H1 (cell line): Measurements from ENCODE around the gene TAS1R3. TPM values are rescaled to one million over a fixed set of nuclear protein-coding genes. Genes with fewer than 3 reads are reported as not detected.

ENCODE experiments used
- CTCF ChIA-PET: fragments of 300-600 bp; sonication (Branson Sonifier 250); formaldehyde crosslinking; loops from one replicate; lab custom pipeline; 2021; ENCODE audit not compliant: partially characterized antibody; lab: Charles Lee
- POLR2A ChIA-PET: fragments of 300-600 bp; sonication (Branson Sonifier 250); formaldehyde crosslinking; loops from one replicate; lab custom pipeline; 2021; ENCODE audit warnings: inconsistent platforms; ENCODE audit not compliant: partially characterized antibody; lab: Charles Lee
- DNase-seq, 2 experiments: peaks; one replicate each; pipeline versions ENCODE4 v3.0.0 to v3.0.0-alpha.2; 2010 to 2022; ENCODE audit warnings: low spot score in 2 of 2, low read depth in 1 of 2, mixed read lengths in 1 of 2
- FAIRE-seq: peaks from 2 replicates; lab custom pipeline; 2011; peaks lifted over from hg19 to GRCh38; lab: Jason Lieb, UNC
- H2AFZ ChIP-seq: 2 replicates; pipeline ENCODE4 v1.8.1; 2012; ENCODE audit warnings: low read length, inconsistent platforms
- H2AK5ac ChIP-seq: 2 replicates; pipeline ENCODE4 v1.6.1; 2013; ENCODE audit warnings: low read depth, low read length
- H2BK120ac ChIP-seq: replicated peaks from 2 replicates; pipeline ENCODE3; 2013; ENCODE audit warnings: low read depth, low read length, inconsistent platforms
- H2BK12ac ChIP-seq: 2 replicates; pipeline ENCODE4 v1.6.1; 2013; ENCODE audit warnings: low read depth, low read length
- H2BK15ac ChIP-seq: 2 replicates; pipeline ENCODE4 v1.6.1; 2013; ENCODE audit warnings: low read length
- H2BK20ac ChIP-seq: 2 replicates; pipeline ENCODE4 v1.6.1; 2013; ENCODE audit warnings: low read length
- H2BK5ac ChIP-seq: 2 replicates; pipeline ENCODE4 v1.6.1; 2013; ENCODE audit warnings: low read depth, low read length
- H3K14ac ChIP-seq: 2 replicates; pipeline ENCODE4 v1.6.1; 2013; ENCODE audit warnings: inconsistent platforms; ENCODE audit not compliant: insufficient read length
- H3K18ac ChIP-seq: 2 replicates; pipeline ENCODE4 v1.6.1; 2013; ENCODE audit warnings: low read length; ENCODE audit errors: extremely low read depth
- H3K23ac ChIP-seq: 2 replicates; pipeline ENCODE4 v1.6.1; 2013; ENCODE audit warnings: inconsistent platforms; ENCODE audit not compliant: insufficient read length
- H3K23me2 ChIP-seq: 2 replicates; pipeline ENCODE4 v1.6.1; 2013; ENCODE audit warnings: low read depth, low read length
- H3K27ac ChIP-seq: 2 replicates; pipeline ENCODE4 v1.6.1; 2011; ENCODE audit warnings: low read depth, low read length, inconsistent platforms
- H3K27me3 ChIP-seq, 4 experiments: replicated peaks in 1 of 4; 1 replicate in 1 of 4; 2 replicates in 3 of 4; pipeline versions ENCODE4 v1.6.1 to v1.8.1; 2011 to 2013; ENCODE audit warnings: low read length in 3 of 4, mild to moderate bottlenecking in 3 of 4, inconsistent platforms in 2 of 4, mixed read lengths in 2 of 4, moderate library complexity in 1 of 4; ENCODE audit not compliant: control insufficient read depth in 3 of 4, insufficient read depth in 3 of 4; ENCODE audit errors: extremely low read depth in 1 of 4
- H3K36me3 ChIP-seq, 4 experiments: 2 replicates each; pipeline versions ENCODE4 v1.6.1 to v1.8.1; 2011 to 2013; ENCODE audit warnings: mild to moderate bottlenecking in 4 of 4, low read length in 3 of 4, moderate library complexity in 2 of 4, control low read depth in 1 of 4, inconsistent platforms in 1 of 4; ENCODE audit not compliant: insufficient read depth in 4 of 4, control insufficient read depth in 2 of 4
- H3K4ac ChIP-seq: replicated peaks from 2 replicates; pipeline ENCODE3; 2013; ENCODE audit warnings: low read length, low read depth, mixed read lengths, inconsistent platforms; ENCODE audit not compliant: insufficient read length
- H3K4me1 ChIP-seq, 4 experiments: replicated peaks in 1 of 4; 1 replicate in 1 of 4; 2 replicates in 3 of 4; pipeline versions ENCODE4 v1.6.1 to v1.8.1; 2011 to 2013; ENCODE audit warnings: low read length in 3 of 4, inconsistent platforms in 2 of 4, mixed read lengths in 1 of 4; ENCODE audit not compliant: insufficient read depth in 4 of 4, control insufficient read depth in 3 of 4
- H3K4me2 ChIP-seq, 2 experiments: 2 replicates each; pipeline versions ENCODE4 v1.6.1 to v1.8.1; 2011 to 2013; ENCODE audit warnings: low read depth in 2 of 2, low read length in 2 of 2, control low read depth in 1 of 2, inconsistent platforms in 1 of 2, mild to moderate bottlenecking in 1 of 2; ENCODE audit not compliant: insufficient read depth in 1 of 2
- H3K4me3 ChIP-seq, 4 experiments: fragments of 200-600, 300-600 bp in 1 of 4; sonication (generic), shearing (Covaris generic), sonication (Bioruptor Twin) in 1 of 4; 2 replicates each; pipeline versions ENCODE4 v1.5.1 to v1.8.1; 2011 to 2016; ENCODE audit warnings: low read length in 4 of 4, low read depth in 3 of 4, control low read depth in 2 of 4, inconsistent platforms in 2 of 4, mild to moderate bottlenecking in 2 of 4, mixed read lengths in 1 of 4, moderate library complexity in 1 of 4; ENCODE audit not compliant: insufficient read depth in 2 of 4; ENCODE audit errors: extremely low read depth in 1 of 4
- H3K56ac ChIP-seq: replicated peaks from 2 replicates; pipeline ENCODE3; 2013; ENCODE audit warnings: low read depth, mild to moderate bottlenecking, mixed read lengths, low read length, inconsistent platforms; ENCODE audit not compliant: insufficient read length
- H3K79me1 ChIP-seq: 2 replicates; pipeline ENCODE4 v1.6.1; 2013; ENCODE audit warnings: low read depth, low read length, control low read depth
- H3K79me2 ChIP-seq, 2 experiments: 2 replicates each; pipeline versions ENCODE4 v1.6.1 to v1.8.1; 2012 to 2013; ENCODE audit warnings: low read length in 2 of 2, mild to moderate bottlenecking in 2 of 2, inconsistent platforms in 1 of 2; ENCODE audit not compliant: insufficient read depth in 2 of 2, control insufficient read depth in 1 of 2
- H3K9ac ChIP-seq, 4 experiments: replicated peaks in 1 of 4; 1 replicate in 1 of 4; 2 replicates in 3 of 4; pipeline versions ENCODE4 v1.6.1 to v1.8.1; 2011 to 2013; ENCODE audit warnings: low read depth in 3 of 4, low read length in 3 of 4, control low read depth in 2 of 4, mild to moderate bottlenecking in 2 of 4, moderate library complexity in 2 of 4, inconsistent platforms in 1 of 4; ENCODE audit errors: extremely low read depth in 1 of 4
- H3K9me3 ChIP-seq, 2 experiments: 2 replicates each; pipeline versions ENCODE4 v1.6.1 to v1.8.1; 2012 to 2013; ENCODE audit warnings: mild to moderate bottlenecking in 2 of 2, moderate library complexity in 2 of 2, control low read depth in 1 of 2, inconsistent platforms in 1 of 2, low read depth in 1 of 2, low read length in 1 of 2, mixed read lengths in 1 of 2; ENCODE audit not compliant: insufficient read depth in 2 of 2
- H4K20me1 ChIP-seq, 2 experiments: replicated peaks in 1 of 2; 2 replicates each; pipeline versions ENCODE3 to v1.8.1; 2011 to 2013; ENCODE audit warnings: inconsistent platforms in 2 of 2, low read length in 2 of 2, mild to moderate bottlenecking in 1 of 2; ENCODE audit not compliant: insufficient read depth in 2 of 2, control insufficient read depth in 1 of 2
- H4K5ac ChIP-seq: 2 replicates; pipeline ENCODE4 v1.6.1; 2013; ENCODE audit warnings: low read length, low read depth, mixed read lengths, inconsistent platforms; ENCODE audit not compliant: insufficient read length
- H4K8ac ChIP-seq: 2 replicates; pipeline ENCODE4 v1.8.0; 2013; ENCODE audit warnings: mild to moderate bottlenecking, moderate library complexity, low read length, inconsistent platforms; ENCODE audit not compliant: insufficient read depth; ENCODE audit errors: extremely low read depth
- H4K91ac ChIP-seq: replicated peaks from 2 replicates; pipeline ENCODE3; 2013; ENCODE audit warnings: low read length, mixed read lengths, inconsistent platforms; ENCODE audit not compliant: insufficient read length
- CEBPB ChIP-seq: IDR thresholded peaks from 2 replicates; pipeline ENCODE4 v1.6.1; 2012; ENCODE audit warnings: low read depth, low read length
- EGR1 ChIP-seq: IDR thresholded peaks from 2 replicates; pipeline ENCODE4 v1.6.1; 2011; ENCODE audit warnings: low read depth, low read length, borderline replicate concordance
- GABPA ChIP-seq: IDR thresholded peaks from 2 replicates; pipeline ENCODE4 v1.6.1; 2011; ENCODE audit warnings: mild to moderate bottlenecking, low read length, moderate library complexity, borderline replicate concordance; ENCODE audit not compliant: insufficient read depth
- GTF2F1 ChIP-seq: IDR thresholded peaks from 2 replicates; pipeline ENCODE4 v1.6.1; 2012; ENCODE audit warnings: low read depth, low read length, improper control_type of control experiment, borderline replicate concordance
- KDM4A ChIP-seq: IDR thresholded peaks from one replicate; pipeline ENCODE4 v1.7.1; 2012; ENCODE audit warnings: low read depth, mild to moderate bottlenecking, moderate library complexity, low read length, inconsistent platforms; ENCODE audit not compliant: severe bottlenecking
- RBBP5 ChIP-seq: IDR thresholded peaks from 2 replicates; pipeline ENCODE4 v1.7.1; 2012; ENCODE audit warnings: low read depth, mild to moderate bottlenecking, inconsistent platforms, low read length, moderate library complexity, borderline replicate concordance
- SIX5 ChIP-seq: IDR thresholded peaks from 2 replicates; pipeline ENCODE4 v1.6.1; 2011; ENCODE audit warnings: mild to moderate bottlenecking, low read depth, low read length
- SUZ12 ChIP-seq: fragments of 200-600 bp; sonication (generic); IDR thresholded peaks from 2 replicates; pipeline ENCODE4 v1.6.1; 2012; ENCODE audit warnings: mild to moderate bottlenecking, inconsistent platforms, low read length, moderate library complexity, mixed read lengths
- TAF7 ChIP-seq: optimal IDR thresholded peaks from 2 replicates; pipeline ENCODE3; 2011; ENCODE audit warnings: low read depth, mild to moderate bottlenecking, inconsistent platforms, low read length, moderate library complexity, borderline replicate concordance
- WGBS, 2 experiments: shearing (Covaris generic) in 1 of 2; methylation state at CpG; one replicate each; pipeline versions ENCODE4 v1.1.6 to v1.1.7; 2013 to 2015; ENCODE audit warnings: low lambda C conversion rate in 2 of 2, mixed read lengths in 2 of 2, inconsistent platforms in 1 of 2, low coverage in 1 of 2, missing lambda C conversion rate in 1 of 2; ENCODE audit not compliant: insufficient replicate concordance in 2 of 2, insufficient coverage in 1 of 2, insufficient read length in 1 of 2; ENCODE audit errors: extremely low coverage in 1 of 2, missing lambda C conversion rate in 1 of 2; 5-methylcytosine and 5-hydroxymethylcytosine counted together
- polyA plus RNA-seq, 7 experiments: library from polyadenylated mRNA; depleted of rRNA in 3 of 7; stranded (reverse) in 5 of 7; unstranded in 2 of 7; fragments of >200 nt in 5 of 7; fragments of 200-250 nt in 2 of 7; gene quantifications; 1 replicate in 5 of 7; 2 replicates in 1 of 7; 4 replicates in 1 of 7; pipeline versions ENCODE4 v1.2.1 to v1.2.3, GENCODE V29; 2011 to 2013; ENCODE audit warnings: missing spikeins in 2 of 7, mixed read lengths in 2 of 7
- total RNA-seq: library from RNA; stranded (reverse); fragmentation: NEBNext Ultra II Directional; extraction: Animal tissue kit (Norgen Biotek cat#: 25700); gene quantifications from 2 replicates; pipeline ENCODE4 v1.2.1, GENCODE V29; 2021
- TF ChIP-seq, protein P1 (sequence below): IDR thresholded peaks from 2 replicates; pipeline ENCODE4 v1.6.1; 2012; ENCODE audit warnings: low read length, inconsistent platforms

The TAS1R3 gene
- total and polyA plus RNA-seq, 2 of the 8 experiments (the other 6 are each of a cell fraction or from before 2014, with no cell fraction given), result 0.03 to 0.19 TPM

DNA sequence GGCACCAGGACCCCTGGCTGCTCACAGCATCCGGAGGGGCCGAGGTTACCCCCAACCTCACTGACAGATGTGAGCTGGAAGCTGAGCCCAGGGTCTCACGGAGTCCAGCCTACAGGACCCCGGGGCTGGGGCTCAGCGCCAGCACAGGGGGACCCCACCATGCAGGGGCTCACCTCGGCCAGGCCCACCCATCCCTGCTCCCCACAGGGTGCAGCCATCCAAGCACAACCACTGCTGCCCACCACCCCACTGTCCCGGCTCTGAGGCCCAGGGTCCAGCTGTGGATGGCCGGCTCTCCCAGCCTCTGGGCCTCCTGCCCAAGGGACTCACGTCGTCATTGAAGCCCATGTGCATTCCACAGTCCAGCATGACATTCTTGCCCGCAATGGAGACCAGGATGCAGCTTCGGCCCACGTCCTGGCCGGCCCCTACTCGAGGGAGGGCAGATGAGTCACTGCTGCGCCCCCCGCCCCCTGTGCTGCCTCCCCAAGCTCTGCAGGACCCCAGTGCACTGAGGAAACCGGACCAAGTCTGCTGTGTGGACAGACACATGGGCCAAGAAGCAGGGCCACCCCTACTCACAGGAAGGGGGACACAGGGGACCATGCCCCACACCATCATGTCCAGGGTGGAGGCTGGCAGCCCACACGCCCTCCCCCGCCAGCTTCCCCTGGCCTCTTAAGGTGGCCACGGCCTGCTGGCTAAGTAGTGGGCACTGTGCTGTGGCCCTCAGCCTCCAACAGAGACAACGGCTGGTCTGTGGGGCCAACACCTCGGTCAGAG lies 10.2 kb upstream of the TAS1R3 start:
- Histone ChIP-seq H2BK20ac (no peak overlapping the region), H4K8ac (no peak overlapping the region), H2BK5ac (no peak overlapping the region), H2AFZ (no peak overlapping the region), H2BK12ac (no peak overlapping the region), H3K4me1 (peaks cover 0 to 16% (median 5%) of the 10 kb centered on the region in 4 experiments; a peak in 5 of 7 replicates), H3K27me3 (no peaks in the 10 kb centered on the region), H3K4ac (no peak overlapping the region), H4K20me1 (peaks cover 25 to 37% of the 10 kb centered on the region in 2 experiments), H2BK15ac (no peak overlapping the region), H3K36me3 (peaks cover 0 to 12% (median 6%) of the 10 kb centered on the region in 4 experiments; a peak in 6 of 8 replicates), H4K5ac (no peak overlapping the region), H3K56ac (no peak overlapping the region), H3K9ac (no peak overlapping the region), H3K14ac (no peak overlapping the region), H4K91ac (no peak overlapping the region), H3K4me2 (no peak overlapping the region), H3K23me2 (peaks cover 7% of the 10 kb centered on the region; the same call in 1 of the 2 replicates), H2BK120ac (no peak overlapping the region), H2AK5ac (no peak overlapping the region), H3K79me2 (peaks cover 12 to 55% of the 10 kb centered on the region in 2 experiments; a peak in 3 of 4 replicates), H3K79me1 (peaks cover 38% of the 10 kb centered on the region), H3K4me3 (no peak overlapping the region), H3K18ac (no peak overlapping the region), H3K9me3 (no peaks in the 10 kb centered on the region), H3K23ac (no peak overlapping the region), H3K27ac (no peak overlapping the region)
- POLR2A ChIA-PET, result interaction anchor here (1.1 to 3.0 kb wide), 6 partner anchors 10 to 31 kb away, joined by 3 to 20 read pairs (median 6); partner anchors contain the start of gene TAS1R3
- FAIRE-seq (no peak), DNase-seq (no peak)
- 91% methylated on average over 18 of the region's 23 CpGs; no CpG with 5 or more reads in 1 of the 2 experiments for WGBS, 2 experiments
- CTCF ChIA-PET, result interaction anchor here (1.7 kb wide), 1 partner anchor 21 kb away, joined by 6 read pairs; no protein-coding TSS in a partner anchor
- TF ChIP-seq EGR1 (no peak), GTF2F1 (no peak), CEBPB (no peak), SUZ12 (no peak), GABPA (no peak), KDM4A (no peak), SIX5 (no peak), RBBP5 (no peak), TAF7 (no peak)
- TF ChIP-seq, protein P1, sequence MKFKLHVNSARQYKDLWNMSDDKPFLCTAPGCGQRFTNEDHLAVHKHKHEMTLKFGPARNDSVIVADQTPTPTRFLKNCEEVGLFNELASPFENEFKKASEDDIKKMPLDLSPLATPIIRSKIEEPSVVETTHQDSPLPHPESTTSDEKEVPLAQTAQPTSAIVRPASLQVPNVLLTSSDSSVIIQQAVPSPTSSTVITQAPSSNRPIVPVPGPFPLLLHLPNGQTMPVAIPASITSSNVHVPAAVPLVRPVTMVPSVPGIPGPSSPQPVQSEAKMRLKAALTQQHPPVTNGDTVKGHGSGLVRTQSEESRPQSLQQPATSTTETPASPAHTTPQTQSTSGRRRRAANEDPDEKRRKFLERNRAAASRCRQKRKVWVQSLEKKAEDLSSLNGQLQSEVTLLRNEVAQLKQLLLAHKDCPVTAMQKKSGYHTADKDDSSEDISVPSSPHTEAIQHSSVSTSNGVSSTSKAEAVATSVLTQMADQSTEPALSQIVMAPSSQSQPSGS, result no peak
